NCI-H1092 treated with DMSO at 0.1 percent for 48 hours (cell line): ENCODE results near the gene CBX7.

Experiments
- DNase-seq: peaks from one replicate; lab custom pipeline; 2025; lab: John Stamatoyannopoulos, UW

The CBX7 gene

DNA sequence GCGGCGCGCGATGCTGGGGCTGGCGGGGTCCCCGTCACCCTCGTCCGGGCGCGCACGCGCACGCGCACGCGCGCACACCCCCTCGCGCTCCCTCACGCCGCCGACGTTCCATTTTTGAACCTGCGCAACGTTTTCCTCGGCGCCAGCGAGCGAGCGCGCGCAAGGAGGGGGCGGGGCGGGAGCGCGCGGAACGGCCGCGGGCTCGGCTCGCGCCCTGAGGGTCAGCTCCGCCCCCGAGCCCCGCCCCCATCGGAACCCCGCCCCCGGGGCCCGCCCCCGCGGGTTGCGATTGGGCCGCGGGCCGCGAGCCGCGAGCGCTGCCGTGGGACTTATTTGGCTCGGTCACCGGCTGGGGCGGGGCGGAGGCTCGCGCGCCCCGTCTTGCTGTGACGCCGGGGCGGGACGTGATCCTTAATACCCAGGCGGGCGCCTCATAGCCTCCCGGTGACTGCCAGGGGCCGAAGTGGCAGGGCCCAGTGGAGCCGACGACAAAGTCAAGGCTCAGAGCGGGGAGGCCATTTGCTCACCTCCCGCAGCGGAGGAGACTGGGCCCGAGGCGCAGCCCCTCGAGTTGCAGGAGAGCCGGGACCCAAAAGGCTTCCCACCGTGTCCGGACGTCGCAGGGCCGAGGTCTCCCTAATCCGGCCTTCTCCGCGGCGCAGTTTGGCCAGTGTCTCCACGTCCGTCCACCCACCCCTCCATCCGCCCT, at the start of gene CBX7:
TSS of gene CBX7 (minus strand) at position 170 of the 709 bp plus-strand sequence. CDS start 236 bp downstream, outside the sequence.
- peak; percentile 70 for DNase-seq

DNA sequence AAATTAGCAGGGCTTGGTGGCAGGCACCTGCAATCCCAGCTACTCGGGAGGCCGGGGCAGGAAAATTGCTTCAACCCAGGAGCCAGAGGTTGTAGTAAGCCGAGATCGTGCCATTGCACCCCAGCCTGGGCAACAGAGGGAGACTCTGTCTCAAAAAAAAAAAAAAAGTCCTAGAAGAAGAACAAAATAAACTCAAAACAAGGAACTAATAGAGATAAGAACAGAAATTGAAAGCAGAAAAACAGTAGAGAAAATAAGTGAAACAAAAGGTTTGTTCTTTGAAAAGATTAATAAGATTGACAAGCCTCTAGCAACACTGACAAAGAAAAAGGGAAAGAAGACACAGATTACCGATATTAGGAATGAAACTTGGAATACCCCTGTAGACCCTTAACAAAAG, 45.1 kb upstream of the CBX7 start:
- no peak for DNase-seq

DNA sequence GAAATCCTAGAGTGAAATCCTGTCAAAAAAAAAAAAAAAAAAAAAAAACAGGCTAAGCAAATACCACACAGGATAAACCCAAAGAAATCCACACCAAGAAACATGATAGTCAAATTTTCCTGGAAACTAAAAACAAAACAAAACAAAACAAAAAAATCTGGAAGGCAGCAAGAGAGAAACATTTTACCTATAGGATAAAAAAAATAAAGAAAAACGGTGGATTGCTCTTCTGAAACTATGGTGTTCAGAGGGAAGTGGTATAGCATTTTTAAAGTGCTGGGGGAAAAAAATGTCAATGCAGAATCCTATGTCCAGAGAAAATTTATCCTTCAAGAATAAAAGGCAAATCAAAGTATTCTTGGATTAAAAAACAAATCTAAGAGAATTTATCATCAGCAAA, 41.6 kb upstream of the CBX7 start:
- DNase-seq, result no peak

DNA sequence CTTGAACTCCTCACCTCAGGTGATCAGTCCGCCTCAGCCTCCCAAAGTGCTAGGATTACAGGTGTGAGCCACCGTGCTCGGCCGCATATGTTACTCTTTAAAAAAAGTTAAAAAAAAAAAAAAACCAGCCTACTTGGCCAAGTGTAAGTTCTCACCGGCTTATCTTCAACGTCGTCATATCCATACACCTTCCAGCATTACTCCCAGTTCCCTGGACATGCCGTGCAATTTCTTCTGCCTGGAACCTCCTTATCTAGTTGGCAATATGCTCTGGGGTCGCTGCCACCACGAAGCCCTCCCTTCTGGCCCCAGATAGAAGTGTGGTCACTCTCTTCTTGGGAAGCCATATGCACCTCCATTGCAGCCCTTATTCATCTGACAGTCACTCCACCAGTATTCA, 36.3 kb upstream of the CBX7 start:
- DNase-seq, result no peak

- DNase-seq, result no peak
Measured at GRCh38 chr22:39185601-39186012, 33.1 kb upstream of the CBX7 start.

- no peak for DNase-seq
Measured at GRCh38 chr22:39184586-39185577, 32.4 kb upstream of the CBX7 start.

- DNase-seq, result no peak
Measured at GRCh38 chr22:39183991-39184585, 31.6 kb upstream of the CBX7 start.

- no peak for DNase-seq
Measured at GRCh38 chr22:39182478-39183030, 30.1 kb upstream of the CBX7 start.

GRCh38 chr22:39181778-39182177, 29.3 kb upstream of the CBX7 start:
- DNase-seq, result no peak

GRCh38 chr22:39181356-39181755, 28.9 kb upstream of the CBX7 start:
- DNase-seq, result no peak

- no peak for DNase-seq
Measured at GRCh38 chr22:39179841-39180335, 27.4 kb upstream of the CBX7 start.

GRCh38 chr22:39179401-39179827, 26.9 kb upstream of the CBX7 start:
- no peak for DNase-seq

DNA sequence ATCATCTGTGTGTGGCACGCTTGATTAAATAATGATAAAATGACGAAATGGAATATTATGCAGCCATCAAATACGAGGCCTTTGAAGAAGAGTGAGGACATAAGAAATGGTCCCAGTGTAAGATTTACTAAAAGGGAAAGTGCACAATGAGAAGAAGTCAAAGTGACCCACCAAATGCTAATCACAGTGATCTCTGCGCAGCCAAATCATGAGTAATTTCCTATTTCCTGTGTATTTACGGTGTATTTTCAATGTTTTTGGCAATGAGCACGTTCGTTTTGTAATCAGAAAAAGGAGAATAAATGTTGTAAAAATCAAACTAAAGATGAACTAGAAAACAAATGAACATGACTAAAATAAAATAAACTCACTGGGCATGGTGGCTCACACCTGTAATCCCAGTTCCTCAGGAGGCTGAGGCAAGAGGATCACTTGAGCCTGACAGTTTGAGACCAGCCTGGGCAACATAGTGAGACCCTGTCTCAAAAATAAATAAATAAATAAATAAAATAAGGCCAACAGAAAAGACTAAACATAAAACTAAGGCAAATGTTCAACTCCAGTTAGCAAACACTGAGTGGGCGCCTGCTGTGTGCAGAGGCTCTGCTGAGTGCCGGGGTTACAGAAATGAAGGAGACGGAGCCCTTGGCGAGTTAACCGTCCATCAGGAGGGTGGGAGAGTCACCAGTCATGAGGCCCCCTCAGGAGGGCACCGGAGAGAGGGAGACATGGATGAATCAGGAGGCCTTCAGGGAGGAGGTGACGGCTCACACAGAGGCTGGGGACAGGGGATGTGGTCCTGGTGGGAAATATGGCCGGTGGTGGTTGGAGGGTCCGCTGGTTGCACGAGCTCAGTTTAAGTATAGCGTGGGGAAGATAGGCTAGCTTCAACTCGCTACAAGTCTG, 26.0 kb upstream of the CBX7 start:
- DNase-seq, result no peak

DNA sequence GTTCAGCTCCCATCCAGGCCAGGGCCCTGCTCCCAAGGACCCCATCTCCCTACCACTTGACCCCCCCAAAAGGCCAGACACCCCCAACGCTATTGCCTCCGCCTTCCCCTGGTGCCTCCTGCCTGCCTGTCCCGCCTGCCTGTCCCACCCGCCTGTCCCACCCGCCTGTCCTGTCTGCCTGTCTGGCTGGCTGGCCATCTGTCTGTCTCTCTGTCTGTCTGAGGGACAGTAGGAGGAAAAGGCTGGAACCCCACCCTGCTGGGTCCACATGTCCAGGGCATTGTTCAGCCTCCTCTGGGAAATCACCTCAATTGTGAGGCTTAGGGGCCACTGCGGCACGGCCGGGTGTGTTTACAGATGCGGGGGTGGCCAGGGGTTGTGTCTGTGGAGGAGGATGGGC, 25.3 kb upstream of the CBX7 start:
- DNase-seq, result no peak

GRCh38 chr22:39177456-39177775, 24.9 kb upstream of the CBX7 start:
- no peak for DNase-seq

- DNase-seq, result no peak
Measured at GRCh38 chr22:39176714-39177455, 24.4 kb upstream of the CBX7 start.

- no peak for DNase-seq
Measured at GRCh38 chr22:39176143-39176713, 23.7 kb upstream of the CBX7 start.

GRCh38 chr22:39175353-39176142, 23.1 kb upstream of the CBX7 start:
- DNase-seq, result no peak
